SK-N-SH (cell line): ENCODE results near the gene NME3.

Experiments
- CTCF ChIP-seq: fragments of 200-600 bp; sonication (generic); IDR thresholded peaks from 2 replicates; pipeline ENCODE4 v1.6.1; 2017; ENCODE audit warnings: antibody characterized with exemption, mild to moderate bottlenecking, moderate library complexity
- MXI1 ChIP-seq: IDR thresholded peaks from 2 replicates; pipeline ENCODE4 v1.6.1; 2012; ENCODE audit warnings: mild to moderate bottlenecking, low read depth, low read length, improper control_type of control experiment
- POLR2AphosphoS5 ChIP-seq: IDR thresholded peaks from 2 replicates; pipeline ENCODE4 v1.6.1; 2012; ENCODE audit warnings: low read depth, low read length
- RAD21 ChIP-seq: IDR thresholded peaks from 2 replicates; pipeline ENCODE4 v1.6.1; 2012; ENCODE audit warnings: mild to moderate bottlenecking, low read length

GRCh38 chr16:1724491-1724890 is 46.9 kb downstream of the NME3 start:
- no peak for TF ChIP-seq CTCF
- TF ChIP-seq POLR2AphosphoS5: no peak
- TF ChIP-seq MXI1: no peak
- TF ChIP-seq RAD21: no peak
